PC-9 (cell line): ENCODE results near the gene FGD2. TPM values are rescaled to one million over a fixed set of nuclear protein-coding genes. Genes with fewer than 3 reads are reported as not detected.

Experiments used
- BruUV-seq: library from RNA; stranded (reverse); fragments of 400-500 nt; replicated peaks from 2 replicates; lab custom pipeline; 2021; lab: Mats Ljungman, UMichigan
- CTCF ChIA-PET: fragments of 300-600 bp; sonication (Branson Sonifier 250); formaldehyde crosslinking; loops from one replicate; lab custom pipeline; 2022; ENCODE audit warnings: antibody characterized with exemption; lab: Charles Lee
- POLR2A ChIA-PET: fragments of 300-600 bp; sonication (Branson Sonifier 250); formaldehyde crosslinking; loops from one replicate; lab custom pipeline; 2022; ENCODE audit warnings: antibody characterized with exemption; ENCODE audit not compliant: unreplicated experiment; lab: Charles Lee
- DNase-seq, 2 experiments: peaks; one replicate each; pipeline versions ENCODE4 v3.0.0 to v3.0.0-alpha.2; 2015 to 2022; ENCODE audit warnings: mixed read lengths in 1 of 2
- H2AFZ ChIP-seq: fragments of 200-600 bp; sonication (generic); 2 replicates; pipeline ENCODE4 v1.8.1; 2017; ENCODE audit warnings: antibody characterized with exemption
- H3F3A ChIP-seq: fragments of 200-600 bp; sonication (generic); 2 replicates; pipeline ENCODE4 v1.8.1; 2017; ENCODE audit warnings: antibody characterized with exemption, mild to moderate bottlenecking, low read depth; ENCODE audit not compliant: insufficient read depth
- H3K27ac ChIP-seq: fragments of 200-600 bp; sonication (generic); 2 replicates; pipeline ENCODE4 v1.6.1; 2016; ENCODE audit warnings: mixed run types
- H3K27me3 ChIP-seq: fragments of 200-600 bp; sonication (generic); 2 replicates; pipeline ENCODE4 v1.6.1; 2016; ENCODE audit warnings: low read depth, mixed run types; ENCODE audit not compliant: insufficient read depth
- H3K36me3 ChIP-seq: fragments of 200-600 bp; sonication (generic); 2 replicates; pipeline ENCODE4 v1.6.1; 2016; ENCODE audit warnings: low read depth, mixed run types
- H3K4me1 ChIP-seq: fragments of 200-600 bp; sonication (generic); replicated peaks from 2 replicates; pipeline ENCODE4 v1.6.1; 2016; ENCODE audit warnings: mixed run types; ENCODE audit not compliant: insufficient read depth
- H3K4me2 ChIP-seq: fragments of 200-600 bp; sonication (generic); 2 replicates; pipeline ENCODE4 v1.6.1; 2017; ENCODE audit warnings: mixed run types
- H3K4me3 ChIP-seq: fragments of 200-600 bp; sonication (generic); 2 replicates; pipeline ENCODE4 v1.6.1; 2016; ENCODE audit warnings: mixed run types
- H3K79me2 ChIP-seq: fragments of 200-600 bp; sonication (generic); 2 replicates; pipeline ENCODE4 v1.6.1; 2017; ENCODE audit warnings: low read depth, mixed run types
- H3K9me2 ChIP-seq: fragments of 200-600 bp; sonication (generic); 2 replicates; pipeline ENCODE4 v1.8.1; 2017; ENCODE audit warnings: mild to moderate bottlenecking; ENCODE audit not compliant: insufficient read depth
- H3K9me3 ChIP-seq: fragments of 200-600 bp; sonication (generic); 2 replicates; pipeline ENCODE4 v1.8.1; 2016; ENCODE audit warnings: low read depth; ENCODE audit not compliant: insufficient read depth
- H4K20me1 ChIP-seq: fragments of 200-600 bp; sonication (generic); 2 replicates; pipeline ENCODE4 v1.8.1; 2017; ENCODE audit not compliant: insufficient read depth
- CTCF ChIP-seq: fragments of 200-600 bp; sonication (generic); conservative IDR thresholded peaks from 2 replicates; pipeline ENCODE4 v1.6.1; 2017; ENCODE audit warnings: mixed run types, antibody characterized with exemption, mild to moderate bottlenecking, moderate library complexity
- EZH2 ChIP-seq: fragments of 200-600 bp; sonication (generic); IDR thresholded peaks from 2 replicates; pipeline ENCODE4 v1.8.0; 2017; ENCODE audit warnings: antibody characterized with exemption, low read depth
- intact Hi-C: fragments of 100-400 bp; cut with micrococcal nuclease; formaldehyde crosslinking; loops from one replicate; pipeline ENCODE4 v1.10.0; 2022; ENCODE audit not compliant: unreplicated experiment
- total RNA-seq: library from RNA; stranded (reverse); gene quantifications from 2 replicates; pipeline ENCODE4 v1.2.3, GENCODE V29; 2021

FGD2 gene
- total RNA-seq, 1 experiment from 2014 or later = 0.50 TPM

- Histone ChIP-seq H3K9me3 (no peaks in the 10 kb centered on the region), H3F3A (peaks cover 10% of the 10 kb centered on the region), H3K79me2 (no peaks in the 10 kb centered on the region), H4K20me1 (no peaks in the 10 kb centered on the region), H3K36me3 (no peaks in the 10 kb centered on the region), H3K4me2 (no peak overlapping the region), H3K4me3 (no peak overlapping the region), H2AFZ (no peak overlapping the region), H3K27ac (no peak overlapping the region), H3K27me3 (no peaks in the 10 kb centered on the region), H3K4me1 (peaks cover 32% of the 10 kb centered on the region), H3K9me2 (no peaks in the 10 kb centered on the region)
- intact Hi-C loops = no loop called here
- TF ChIP-seq CTCF = no peak
- TF ChIP-seq EZH2 = no peak
- ChIA-PET CTCF (interaction anchor here (1.9 kb wide), 1 partner anchor 28 kb away, joined by 5 read pairs; no protein-coding TSS in a partner anchor), POLR2A (no interaction called here)
- no peak for DNase-seq
- BruUV-seq = no TSS peak
Measured at GRCh38 chr6:37049758-37050044, 44.2 kb downstream of the FGD2 start.

GRCh38 chr6:37050045-37050853, 44.8 kb downstream of the FGD2 start:
- no peaks in the 10 kb centered on the region for H3K9me3 ChIP-seq
- no peaks in the 10 kb centered on the region for H4K20me1 ChIP-seq
- H3K4me2 ChIP-seq = no peak overlapping the region
- no peaks in the 10 kb centered on the region for H3K79me2 ChIP-seq
- CTCF ChIA-PET = interaction anchor here (0.5 to 2.2 kb wide), 9 partner anchors 20 to 287 kb away, joined by 3 to 7 read pairs (median 4); no protein-coding TSS in a partner anchor
- H3K4me1 ChIP-seq = peaks cover 37% of the 10 kb centered on the region
- no TSS peak for BruUV-seq
- H3K4me3 ChIP-seq = no peak overlapping the region
- H3F3A ChIP-seq = peaks cover 15% of the 10 kb centered on the region
- H3K27me3 ChIP-seq = no peaks in the 10 kb centered on the region
- H3K27ac ChIP-seq = no peak overlapping the region
- H3K9me2 ChIP-seq = no peaks in the 10 kb centered on the region
- no peak overlapping the region for H2AFZ ChIP-seq
- no peak for DNase-seq
- POLR2A ChIA-PET = interaction anchor here (0.6 kb wide), 2 partner anchors 33 to 119 kb away, joined by 3 read pairs; no protein-coding TSS in a partner anchor
- no peaks in the 10 kb centered on the region for H3K36me3 ChIP-seq
- intact Hi-C loops = no loop called here
- no peak for TF ChIP-seq EZH2

GRCh38 chr6:37050854-37051137, 45.3 kb downstream of the FGD2 start:
- no peaks in the 10 kb centered on the region for H3K9me3 ChIP-seq
- CTCF ChIA-PET = interaction anchor here (0.5 to 2.2 kb wide), 10 partner anchors 20 to 287 kb away, joined by 3 to 7 read pairs (median 4); no protein-coding TSS in a partner anchor
- POLR2A ChIA-PET = interaction anchor here (0.6 kb wide), 2 partner anchors 32 to 118 kb away, joined by 3 read pairs; no protein-coding TSS in a partner anchor
- H3K4me2 ChIP-seq = no peak overlapping the region
- H4K20me1 ChIP-seq = no peaks in the 10 kb centered on the region
- no TSS peak for BruUV-seq
- intact Hi-C loops = loop anchor here (1.0 kb wide), 3 partner anchors 21 to 160 kb away; no protein-coding TSS in a partner anchor
- H3K36me3 ChIP-seq = no peaks in the 10 kb centered on the region
- H3K27ac ChIP-seq = no peak overlapping the region
- no peak overlapping the region for H3K4me3 ChIP-seq
- no peaks in the 10 kb centered on the region for H3K79me2 ChIP-seq
- TF ChIP-seq CTCF (no peak), EZH2 (no peak)
- no peaks in the 10 kb centered on the region for H3K27me3 ChIP-seq
- peaks cover 21% of the 10 kb centered on the region for H3F3A ChIP-seq
- peaks cover 43% of the 10 kb centered on the region for H3K4me1 ChIP-seq
- no peak overlapping the region for H2AFZ ChIP-seq
- DNase-seq = no peak
- no peaks in the 10 kb centered on the region for H3K9me2 ChIP-seq
